Muscle layer of duodenum (tissue), 2 donors: ENCODE results near the gene C6orf136.
A peak's percentile ranks its signal among the peaks of the same experiment; 100 is the strongest.

ENCODE experiments used
- H3K27ac ChIP-seq: one replicate; pipeline ENCODE4 v1.7.0; 2013; ENCODE audit warnings: mild to moderate bottlenecking, low read length
- H3K27me3 ChIP-seq: one replicate; pipeline ENCODE4 v1.7.0; 2013; ENCODE audit warnings: low read depth, mild to moderate bottlenecking, control low read depth, low read length
- H3K36me3 ChIP-seq, 2 donors: one replicate each; pipeline ENCODE4 v1.7.0; 2013; ENCODE audit warnings: low read length in 2 of 2, control low read depth in 1 of 2, mild to moderate bottlenecking in 1 of 2; ENCODE audit not compliant: insufficient read depth in 2 of 2, control insufficient read depth in 1 of 2
- H3K4me1 ChIP-seq, 2 donors: one replicate each; pipeline ENCODE4 v1.7.0; 2013; ENCODE audit warnings: low read length in 2 of 2, mild to moderate bottlenecking in 2 of 2, control low read depth in 1 of 2, moderate library complexity in 1 of 2; ENCODE audit not compliant: insufficient read depth in 2 of 2, control insufficient read depth in 1 of 2
- H3K4me3 ChIP-seq, 2 donors: one replicate each; pipeline ENCODE4 v1.7.0; 2013; ENCODE audit warnings: low read length in 2 of 2, low read depth in 1 of 2, mild to moderate bottlenecking in 1 of 2
- H3K9me3 ChIP-seq, 2 donors: one replicate each; pipeline ENCODE4 v1.7.0; 2013; ENCODE audit warnings: low read length in 2 of 2, control low read depth in 1 of 2, mild to moderate bottlenecking in 1 of 2; ENCODE audit not compliant: control insufficient read depth in 1 of 2
- donor health status: healthy.

Gene C6orf136

DNA sequence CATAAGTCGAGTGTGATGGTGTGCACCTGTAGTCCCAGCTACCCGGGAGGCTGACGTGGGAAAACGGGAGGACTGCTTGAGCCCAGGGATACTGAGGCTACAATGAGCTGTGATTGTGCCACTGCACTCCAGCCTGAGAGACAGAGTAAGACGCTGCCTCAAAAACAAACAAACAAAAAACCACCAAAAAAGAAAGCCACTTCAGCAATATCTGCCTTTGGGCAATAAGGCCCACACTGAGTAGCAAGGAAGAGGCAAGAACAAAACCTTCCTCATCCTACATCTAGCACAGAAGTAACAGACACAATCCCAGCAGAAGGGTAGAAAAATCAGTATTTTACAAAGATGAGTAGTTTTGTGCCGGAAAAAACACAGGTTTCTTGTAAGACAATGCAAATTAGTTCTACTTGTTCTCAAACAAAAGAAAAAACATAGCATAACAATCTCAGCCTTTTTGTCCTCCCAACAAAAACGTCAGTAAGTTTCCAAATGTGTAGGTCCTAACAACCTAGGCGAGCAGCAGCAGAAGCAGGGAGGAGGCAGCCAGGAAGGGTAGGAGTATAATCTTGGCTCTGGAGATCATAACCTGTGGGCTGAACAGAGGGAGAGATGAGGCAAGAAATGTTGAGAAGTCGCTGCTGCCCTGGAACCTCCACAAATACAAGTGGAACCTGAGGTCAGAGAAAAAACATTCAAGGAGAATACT lies 35.6 kb upstream of the C6orf136 start:
- Histone ChIP-seq H3K4me3 (no peak overlapping the region), H3K9me3 (no peaks in the 10 kb centered on the region), H3K27me3 (no peaks in the 10 kb centered on the region), H3K27ac (no peak overlapping the region), H3K4me1 (peaks cover 24 to 44% of the 10 kb centered on the region in 2 donors), H3K36me3 (peaks cover 34 to 48% of the 10 kb centered on the region in 2 donors)

DNA sequence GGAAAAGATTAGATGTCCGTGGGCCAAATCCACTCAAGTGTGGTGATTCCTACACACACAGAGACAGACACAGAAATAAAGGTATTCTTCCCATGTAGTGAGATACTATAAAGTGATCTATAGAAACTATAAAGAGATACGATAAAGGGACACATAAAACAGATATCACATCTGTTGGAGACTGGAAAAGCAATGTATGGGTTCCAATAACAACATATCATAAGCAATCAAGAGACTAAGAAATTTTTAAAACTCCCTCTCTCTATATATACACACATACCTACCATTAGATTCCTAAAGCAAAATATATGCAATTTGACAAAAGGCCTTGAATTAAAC lies 35.1 kb upstream of the C6orf136 start:
- Histone ChIP-seq H3K4me1 (peaks cover 24 to 44% of the 10 kb centered on the region in 2 donors), H3K4me3 (no peak overlapping the region), H3K36me3 (peaks cover 34 to 47% of the 10 kb centered on the region in 2 donors), H3K27me3 (no peaks in the 10 kb centered on the region), H3K27ac (peak overlapping the region; percentile 1), H3K9me3 (no peaks in the 10 kb centered on the region)

DNA sequence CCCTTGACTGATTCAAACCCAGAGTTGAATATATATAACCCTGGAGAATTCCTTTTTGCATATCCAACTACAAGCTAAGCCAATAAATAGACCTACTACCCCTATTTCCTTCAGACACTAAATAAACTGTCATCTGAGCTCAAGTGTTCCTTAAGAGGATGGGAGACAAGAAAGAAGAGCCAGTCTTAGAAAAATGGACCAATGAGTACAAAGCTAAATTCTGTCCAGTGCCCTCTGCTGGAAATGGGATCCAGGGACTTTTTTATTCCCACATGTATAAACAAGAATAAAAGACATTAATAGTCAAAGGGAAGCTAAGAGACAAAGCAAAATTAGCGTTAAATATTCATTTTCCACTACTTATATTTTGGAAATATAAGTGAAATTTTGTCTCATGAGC lies 34.7 kb upstream of the C6orf136 start:
- Histone ChIP-seq H3K27ac (peak overlapping the region; percentile 1), H3K27me3 (no peaks in the 10 kb centered on the region), H3K4me3 (no peak overlapping the region), H3K4me1 (peaks cover 24 to 44% of the 10 kb centered on the region in 2 donors), H3K9me3 (no peaks in the 10 kb centered on the region), H3K36me3 (peaks cover 32 to 44% of the 10 kb centered on the region in 2 donors)

DNA sequence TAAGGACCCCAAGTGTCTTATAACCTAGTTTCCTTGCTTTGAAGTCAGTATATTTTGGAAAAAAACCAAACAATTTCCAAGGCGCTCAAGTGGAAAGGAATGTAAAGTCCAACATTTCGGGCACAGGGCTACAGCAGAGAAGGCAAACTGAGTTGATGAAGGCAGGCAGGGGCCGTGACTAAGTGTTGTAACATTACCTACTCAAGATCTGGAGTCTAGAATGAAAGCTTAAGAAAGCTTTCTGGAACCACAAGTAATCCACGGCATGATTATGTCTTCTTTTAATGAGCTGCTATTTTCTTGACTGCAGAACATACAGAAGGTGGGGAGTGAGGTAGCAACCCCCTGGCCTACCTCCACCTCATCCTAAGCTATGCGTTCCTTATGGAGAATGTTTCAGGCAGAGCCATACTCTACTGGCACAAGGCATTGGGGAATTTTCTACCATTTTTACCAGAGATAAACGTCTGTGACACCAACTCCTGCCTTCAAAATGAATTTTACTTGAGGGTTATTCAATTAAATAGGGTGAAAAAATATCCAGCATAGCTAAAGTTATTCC lies 34.2 kb upstream of the C6orf136 start:
- H3K4me1 ChIP-seq = peaks cover 24 to 44% of the 10 kb centered on the region in 2 donors
- peak overlapping the region; percentile 1 for H3K27ac ChIP-seq
- no peaks in the 10 kb centered on the region for H3K9me3 ChIP-seq
- H3K27me3 ChIP-seq = no peaks in the 10 kb centered on the region
- H3K4me3 ChIP-seq = peak overlapping the region in 1 of 2 donors; percentile 96
- peaks cover 31 to 39% of the 10 kb centered on the region in 2 donors for H3K36me3 ChIP-seq

DNA sequence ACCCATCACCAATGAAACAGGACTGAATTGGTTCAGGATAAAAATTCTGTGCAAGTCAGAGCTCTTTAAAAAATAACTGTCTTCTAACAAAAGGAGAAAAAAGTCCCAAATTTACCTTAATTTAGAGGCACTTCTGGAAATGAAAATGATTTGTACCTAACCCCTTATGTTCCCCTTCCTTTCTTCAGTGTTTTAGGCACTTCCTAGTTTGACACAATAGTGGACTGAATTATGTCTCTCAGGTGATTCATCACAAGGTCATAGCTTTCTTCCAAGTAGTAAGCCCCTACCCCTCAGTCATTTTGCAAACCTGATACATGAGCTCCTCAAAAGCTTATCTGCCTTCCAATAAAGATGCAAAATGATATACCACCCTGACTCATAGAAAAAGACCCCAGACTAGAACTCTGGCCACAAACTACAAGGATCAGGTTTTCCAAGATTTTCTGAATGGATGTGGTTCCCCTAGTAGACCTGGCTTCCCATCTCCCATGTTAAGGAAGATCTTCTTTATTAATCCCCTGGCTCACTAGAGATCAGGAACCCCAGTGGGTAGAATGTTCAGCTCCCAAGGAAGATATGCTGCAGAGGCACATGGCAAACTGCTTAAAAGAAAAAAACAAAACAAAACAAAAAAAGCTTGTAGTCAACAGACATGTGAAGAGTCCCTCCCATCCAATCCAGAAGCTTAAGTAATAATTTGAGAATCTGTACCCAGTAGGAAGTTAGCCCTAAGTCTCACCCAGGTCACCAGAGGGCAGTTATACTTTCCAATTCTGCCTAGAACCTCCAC lies 33.5 kb upstream of the C6orf136 start:
- Histone ChIP-seq H3K36me3 (peaks cover 27 to 35% of the 10 kb centered on the region in 2 donors), H3K27me3 (no peaks in the 10 kb centered on the region), H3K4me1 (peaks cover 24 to 48% of the 10 kb centered on the region in 2 donors), H3K27ac (peak overlapping the region; percentile 53), H3K9me3 (no peaks in the 10 kb centered on the region), H3K4me3 (peak overlapping the region; percentile 95 to 96)

DNA sequence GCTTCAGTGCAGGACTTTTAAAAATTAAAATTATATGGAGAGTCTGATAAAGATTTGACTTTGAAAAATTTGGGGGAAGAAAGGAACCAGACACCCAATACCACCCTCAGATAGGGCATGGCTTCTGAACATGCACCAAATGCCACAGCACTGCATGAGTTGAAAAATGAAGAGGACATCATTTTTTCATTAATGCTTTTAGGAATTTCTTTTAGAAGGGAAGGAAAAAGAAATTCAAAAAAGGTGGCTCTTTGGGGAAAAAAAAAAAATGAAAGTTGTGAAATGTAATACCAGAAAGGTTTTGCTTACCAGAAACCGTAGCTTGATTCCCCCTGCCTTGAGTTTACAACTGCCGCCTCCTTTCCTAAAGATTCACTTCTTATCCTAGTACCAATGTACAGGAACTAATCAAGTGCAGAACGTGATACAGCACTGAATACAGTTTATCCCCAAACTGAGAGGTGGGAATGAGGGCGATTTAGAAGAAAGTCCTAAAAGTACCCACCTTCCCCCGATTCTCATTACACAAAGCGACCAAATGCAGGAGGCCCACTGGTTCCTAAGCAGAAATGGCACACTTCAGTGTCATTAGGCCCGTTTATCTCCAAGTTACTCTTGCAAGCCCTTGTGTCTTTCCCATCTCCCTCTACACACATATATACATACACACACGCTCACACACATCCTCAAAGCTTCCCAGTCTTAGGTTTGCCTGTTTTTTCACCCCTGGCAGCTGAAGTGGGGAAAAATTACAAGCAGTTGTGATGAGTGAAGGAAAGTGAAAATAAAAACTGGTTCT lies 32.7 kb upstream of the C6orf136 start:
- peak overlapping the region; percentile 95 to 96 for H3K4me3 ChIP-seq
- H3K27ac ChIP-seq = peak overlapping the region; percentile 100
- peaks cover 19 to 28% of the 10 kb centered on the region in 2 donors for H3K36me3 ChIP-seq
- H3K9me3 ChIP-seq = no peaks in the 10 kb centered on the region
- no peaks in the 10 kb centered on the region for H3K27me3 ChIP-seq
- H3K4me1 ChIP-seq = peaks cover 24 to 53% of the 10 kb centered on the region in 2 donors

DNA sequence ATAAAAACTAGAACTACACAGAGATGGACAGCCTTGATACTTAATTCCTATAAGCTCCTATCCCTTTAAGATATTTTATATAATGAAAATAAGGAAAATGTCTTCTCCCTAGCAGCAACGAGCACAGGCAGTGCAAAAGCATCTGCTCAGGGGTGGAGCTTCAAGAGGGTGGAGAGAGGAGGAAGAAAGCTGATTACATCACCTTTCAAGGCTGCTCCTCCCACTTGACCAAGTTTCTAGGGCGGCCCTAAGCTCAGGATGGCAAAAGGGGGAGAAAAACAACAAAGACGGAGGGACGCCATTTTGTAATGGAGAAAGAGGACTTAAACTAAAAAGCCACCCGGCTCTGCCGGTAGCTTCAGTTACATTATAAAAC lies 32.1 kb upstream of the C6orf136 start:
- no peaks in the 10 kb centered on the region for H3K27me3 ChIP-seq
- no peaks in the 10 kb centered on the region for H3K9me3 ChIP-seq
- peak overlapping the region; percentile 100 for H3K27ac ChIP-seq
- H3K4me3 ChIP-seq = peak overlapping the region; percentile 95 to 96
- H3K36me3 ChIP-seq = peaks cover 18 to 27% of the 10 kb centered on the region in 2 donors
- peaks cover 24 to 48% of the 10 kb centered on the region in 2 donors for H3K4me1 ChIP-seq

DNA sequence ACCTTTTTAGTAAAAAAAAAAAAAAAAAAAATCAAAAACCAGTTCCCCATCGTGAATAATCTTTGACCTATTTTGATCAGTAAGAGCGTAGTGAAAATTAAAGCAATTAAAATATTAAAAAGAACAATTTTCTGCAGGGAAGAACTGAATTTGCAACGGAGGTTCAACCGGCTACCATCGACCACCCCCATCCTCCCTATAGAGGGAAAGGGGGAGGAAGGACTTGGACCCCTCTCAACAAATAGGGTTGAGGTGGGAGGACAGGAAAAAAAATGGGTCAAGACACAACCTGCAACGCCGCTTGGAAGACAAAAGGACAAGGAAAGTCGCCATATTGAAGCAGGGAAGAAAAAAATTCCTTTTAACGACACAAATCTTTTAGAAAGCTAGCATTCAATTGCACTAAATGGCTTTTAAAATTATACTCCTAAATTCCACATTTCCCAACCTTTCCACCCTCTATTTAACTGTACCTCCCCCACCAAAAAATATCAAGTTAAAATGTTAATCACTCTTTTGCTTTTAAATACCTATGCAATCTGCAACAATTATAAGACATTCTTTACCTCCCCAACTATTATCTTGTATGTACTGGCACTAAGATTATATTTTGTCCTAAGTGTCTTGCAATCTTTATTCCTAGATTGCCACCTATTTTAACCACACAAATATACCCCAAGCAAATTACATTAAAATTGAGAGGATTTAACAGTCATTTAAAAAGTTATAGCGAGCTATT lies 31.5 kb upstream of the C6orf136 start:
- H3K4me3 ChIP-seq = peak overlapping the region; percentile 95 to 96
- peaks cover 24 to 47% of the 10 kb centered on the region in 2 donors for H3K4me1 ChIP-seq
- H3K27me3 ChIP-seq = no peaks in the 10 kb centered on the region
- H3K27ac ChIP-seq = peak overlapping the region; percentile 100
- H3K9me3 ChIP-seq = no peaks in the 10 kb centered on the region
- peaks cover 18 to 26% of the 10 kb centered on the region in 2 donors for H3K36me3 ChIP-seq

DNA sequence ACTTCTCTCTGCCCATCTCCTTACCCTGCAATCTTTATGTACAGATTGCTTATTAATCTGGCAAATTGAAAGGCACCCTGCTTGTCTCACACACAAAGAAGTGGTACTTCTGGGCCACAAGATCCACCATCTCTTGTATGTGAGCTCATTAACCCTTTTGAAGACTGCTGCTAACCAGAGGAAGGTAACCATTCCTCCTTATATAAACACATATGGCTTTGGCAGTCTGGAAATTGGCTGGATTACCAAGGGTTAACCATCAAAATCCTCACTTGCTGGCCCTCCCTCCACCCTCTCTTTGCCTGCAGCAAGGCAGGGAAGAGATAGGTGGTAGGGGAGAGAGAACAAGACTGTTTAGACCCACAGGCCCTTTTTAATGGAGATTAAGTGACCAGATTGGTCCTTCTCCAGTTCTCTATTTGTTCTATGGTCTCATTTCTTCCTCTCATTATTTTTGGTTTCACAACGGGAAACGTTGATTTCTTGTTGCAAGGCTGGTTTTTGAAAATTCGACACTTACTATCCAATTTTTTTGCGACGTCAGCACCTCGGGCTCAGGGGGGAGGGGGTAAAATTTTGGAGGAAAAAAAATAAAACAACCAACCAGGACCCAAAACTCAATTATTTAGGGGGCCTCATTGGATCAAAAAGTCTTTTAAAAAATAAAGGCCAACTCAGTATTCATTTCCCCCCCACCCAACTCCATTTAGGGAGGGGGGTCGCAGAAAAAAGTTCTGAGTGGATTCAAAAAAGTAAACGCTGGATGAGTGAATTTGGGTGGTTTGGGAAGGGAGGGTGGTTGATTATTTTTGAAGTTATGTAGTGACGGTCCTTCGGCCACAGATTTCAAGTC lies 30.7 kb upstream of the C6orf136 start:
- H3K9me3 ChIP-seq = no peaks in the 10 kb centered on the region
- H3K36me3 ChIP-seq = peaks cover 25 to 26% of the 10 kb centered on the region in 2 donors
- H3K27ac ChIP-seq = peak overlapping the region; percentile 100
- peaks cover 24 to 41% of the 10 kb centered on the region in 2 donors for H3K4me1 ChIP-seq
- H3K4me3 ChIP-seq = peak overlapping the region; percentile 95 to 96
- H3K27me3 ChIP-seq = no peaks in the 10 kb centered on the region
